Peyer's patch (tissue), 4 donors: ENCODE measurements around the gene LRCH4. TPM values are rescaled to one million over a fixed set of nuclear protein-coding genes. Genes with fewer than 3 reads are reported as not detected.
A peak's percentile ranks its signal among the peaks of the same experiment; 100 is the strongest.
"Not testable (repeated sequence)": the region's sequence is repeated elsewhere in the genome, so short reads cannot be mapped to it uniquely, and the experiment has no call there.

Experiments
- DNase-seq, 3 donors: peaks; one replicate each; pipeline ENCODE4 v3.0.0-alpha.2; 2017 to 2019
- H3K27ac ChIP-seq, 4 donors: fragments of 200-600 bp; sonication (generic); one replicate each; pipeline ENCODE4 v1.5.1; 2016 to 2019
- H3K27me3 ChIP-seq, 2 donors: fragments of 200-600 bp; sonication (generic); one replicate each; pipeline ENCODE4 v1.5.1; 2019
- H3K36me3 ChIP-seq, 3 donors: fragments of 200-600 bp; sonication (generic); one replicate each; pipeline ENCODE4 v1.5.1; 2016 to 2019
- H3K4me1 ChIP-seq, 4 donors: fragments of 200-600 bp; sonication (generic); one replicate each; pipeline ENCODE4 v1.5.1; 2016 to 2019
- H3K4me3 ChIP-seq, 4 donors: fragments of 200-600 bp; sonication (generic); 1 replicate in 3 of 4; 2 replicates in 1 of 4; pipeline ENCODE4 v1.5.1; 2016 to 2019; ENCODE audit warnings: mild to moderate bottlenecking in 1 of 4
- H3K9me3 ChIP-seq, 4 donors: fragments of 200-600 bp; sonication (generic); one replicate each; pipeline ENCODE4 v1.5.1; 2016 to 2019; ENCODE audit warnings: mild to moderate bottlenecking in 1 of 4
- CTCF ChIP-seq, 6 experiments: fragments of 450-650 bp in 4 of 6; fragments of 200-600 bp in 2 of 6; sonication (generic) in 1 of 6; IDR thresholded peaks; one replicate each; pipeline ENCODE4 v1.5.1; 2017 to 2019; ENCODE audit warnings: antibody characterized with exemption in 6 of 6, mild to moderate bottlenecking in 3 of 6, moderate library complexity in 1 of 6
- POLR2A ChIP-seq, 2 donors: fragments of 450-650 bp; IDR thresholded peaks; one replicate each; pipeline ENCODE4 v1.5.1; 2017; ENCODE audit warnings: antibody characterized with exemption in 2 of 2, mild to moderate bottlenecking in 2 of 2, moderate library complexity in 2 of 2
- total RNA-seq, 4 donors: library from RNA; depleted of rRNA; stranded (reverse); fragments of >200 nt; gene quantifications; one replicate each; pipeline ENCODE4 v1.1.0, GENCODE V29; 2016

LRCH4 gene
- total RNA-seq, 4 donors from 2014 or later, result 76.7 to 232 (median 156) TPM

- Histone ChIP-seq H3K27ac (peak overlapping the region; percentile 78 to 87 (median 85)), H3K9me3 (no peaks in the 10 kb centered on the region), H3K4me1 (peaks cover 0 to 45% (median 9%) of the 10 kb centered on the region in 4 donors), H3K4me3 (peak overlapping the region; percentile 71 to 96 (median 87)), H3K36me3 (no peaks in the 10 kb centered on the region), H3K27me3 (no peaks in the 10 kb centered on the region)
- DNase-seq, result no peak
- no peak for TF ChIP-seq POLR2A (IDR thresholded peaks at IDR 0.05)
- no peak for TF ChIP-seq CTCF (IDR thresholded peaks at IDR 0.05)
Observed at GRCh38 chr7:100539436-100540006, 46.4 kb downstream of the LRCH4 start.

- peak; percentile 100 for DNase-seq
- TF ChIP-seq POLR2A (IDR thresholded peaks at IDR 0.05), result peak; percentile 78 to 92
- TF ChIP-seq CTCF (IDR thresholded peaks at IDR 0.05), result peak in 1 of 6 experiments; percentile 5
- Histone ChIP-seq H3K36me3 (no peaks in the 10 kb centered on the region), H3K4me1 (peaks cover 0 to 38% (median 6%) of the 10 kb centered on the region in 4 donors), H3K27me3 (no peaks in the 10 kb centered on the region), H3K27ac (peak within 1 kb of the TSS; percentile 78 to 87 (median 85)), H3K9me3 (no peaks in the 10 kb centered on the region), H3K4me3 (peak within 1 kb of the TSS; percentile 71 to 96 (median 87))
Observed at GRCh38 chr7:100538654-100539435, 47.1 kb downstream of the LRCH4 start, which contains the start of gene AGFG2. AGFG2 (plus strand) TSS chr7:100539203; CDS start chr7:100539347, 144 bp downstream.

- Histone ChIP-seq H3K27me3 (no peaks in the 10 kb centered on the region), H3K4me3 (peak overlapping the region; percentile 18 to 43 (median 41)), H3K27ac (peak overlapping the region; percentile 35 to 76 (median 64)), H3K9me3 (no peaks in the 10 kb centered on the region), H3K4me1 (peaks cover 0 to 32% (median 6%) of the 10 kb centered on the region in 4 donors), H3K36me3 (no peaks in the 10 kb centered on the region)
- TF ChIP-seq CTCF (IDR thresholded peaks at IDR 0.05), result no peak
- TF ChIP-seq POLR2A (IDR thresholded peaks at IDR 0.05), result no peak
- no peak for DNase-seq
Observed at GRCh38 chr7:100538348-100538653, 47.6 kb downstream of the LRCH4 start.

GRCh38 chr7:100536695-100537094, 49.2 kb downstream of the LRCH4 start:
- not testable (repeated sequence) for H3K36me3 ChIP-seq, H3K27ac ChIP-seq, H3K9me3 ChIP-seq, DNase-seq, H3K27me3 ChIP-seq, H3K4me3 ChIP-seq
- H3K4me1 ChIP-seq, result peaks cover 0 to 17% (median 4%) of the 10 kb centered on the region in 4 donors

DNA sequence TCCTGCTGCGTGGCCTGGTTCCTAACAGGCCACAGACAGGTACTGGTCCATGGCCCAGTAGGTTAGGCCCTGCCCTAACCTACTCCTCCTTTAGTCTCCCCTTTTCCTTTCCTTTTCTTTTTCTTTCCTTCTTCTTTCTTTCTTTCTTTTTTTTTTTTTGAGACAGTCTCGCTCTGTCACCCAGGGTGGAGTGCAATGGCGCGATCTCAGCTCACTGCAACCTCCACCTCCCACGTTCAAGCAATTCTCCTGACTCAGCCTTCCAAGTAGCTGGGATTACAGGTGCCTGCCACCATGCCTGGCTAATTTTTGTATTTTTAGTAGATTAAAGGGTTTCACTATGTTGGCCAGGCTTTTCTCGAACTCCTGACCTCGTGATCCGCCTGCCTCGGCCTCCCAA, 49.9 kb downstream of the LRCH4 start:
- not testable (repeated sequence) for H3K4me3 ChIP-seq, H3K27ac ChIP-seq, H3K9me3 ChIP-seq, H3K36me3 ChIP-seq, DNase-seq, H3K27me3 ChIP-seq
- H3K4me1 ChIP-seq, result peaks cover 0 to 13% (median 4%) of the 10 kb centered on the region in 4 donors

DNA sequence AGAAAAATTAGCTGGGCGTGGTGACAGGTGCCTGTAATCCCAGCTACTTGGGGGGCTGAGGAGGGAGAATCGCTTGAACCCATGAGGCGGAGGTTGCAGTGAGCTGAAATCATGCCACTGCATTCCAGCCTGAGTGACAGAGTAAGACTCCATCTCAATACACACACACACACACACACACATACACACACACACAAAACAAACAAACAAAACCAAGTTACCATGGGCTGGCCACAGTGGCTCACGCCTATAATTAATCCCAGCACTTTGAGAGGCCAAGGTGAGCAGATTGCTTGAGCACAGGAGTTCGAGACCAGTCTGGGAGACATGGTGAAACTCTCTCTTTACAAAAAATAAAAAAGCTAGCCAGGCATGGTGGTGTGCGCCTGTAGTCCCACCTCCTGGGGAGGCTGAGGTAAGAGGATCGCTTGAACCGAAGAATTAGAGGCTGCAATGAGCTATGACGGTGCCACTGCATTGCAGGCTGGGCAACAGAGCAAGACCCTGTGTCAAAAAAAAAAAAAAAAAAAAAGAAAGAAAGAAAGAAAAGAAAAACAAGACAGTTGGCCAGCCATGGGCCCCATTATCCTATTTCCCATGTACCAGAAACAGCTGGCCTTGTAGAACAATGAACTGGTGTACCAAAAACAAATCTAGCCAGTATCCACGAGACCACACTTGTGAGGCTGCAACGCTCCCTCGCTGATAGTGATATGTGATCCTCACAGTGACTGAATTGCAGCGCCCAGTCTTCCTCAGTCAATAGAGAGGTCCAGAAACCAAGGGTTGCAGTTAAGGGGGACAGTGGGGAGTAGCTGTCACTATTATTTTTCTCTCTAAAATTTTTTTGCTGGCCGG, 53.5 kb downstream of the LRCH4 start:
- Histone ChIP-seq H3K27ac (peak overlapping the region in 2 of 4 donors; percentile 58 to 67), H3K27me3 (no peaks in the 10 kb centered on the region), H3K9me3 (no peaks in the 10 kb centered on the region), H3K36me3 (no peaks in the 10 kb centered on the region), H3K4me3 (no peak overlapping the region), H3K4me1 (no peaks in the 10 kb centered on the region)
- TF ChIP-seq POLR2A (IDR thresholded peaks at IDR 0.05) (no peak), CTCF (IDR thresholded peaks at IDR 0.05) (no peak)
- no peak for DNase-seq

DNA sequence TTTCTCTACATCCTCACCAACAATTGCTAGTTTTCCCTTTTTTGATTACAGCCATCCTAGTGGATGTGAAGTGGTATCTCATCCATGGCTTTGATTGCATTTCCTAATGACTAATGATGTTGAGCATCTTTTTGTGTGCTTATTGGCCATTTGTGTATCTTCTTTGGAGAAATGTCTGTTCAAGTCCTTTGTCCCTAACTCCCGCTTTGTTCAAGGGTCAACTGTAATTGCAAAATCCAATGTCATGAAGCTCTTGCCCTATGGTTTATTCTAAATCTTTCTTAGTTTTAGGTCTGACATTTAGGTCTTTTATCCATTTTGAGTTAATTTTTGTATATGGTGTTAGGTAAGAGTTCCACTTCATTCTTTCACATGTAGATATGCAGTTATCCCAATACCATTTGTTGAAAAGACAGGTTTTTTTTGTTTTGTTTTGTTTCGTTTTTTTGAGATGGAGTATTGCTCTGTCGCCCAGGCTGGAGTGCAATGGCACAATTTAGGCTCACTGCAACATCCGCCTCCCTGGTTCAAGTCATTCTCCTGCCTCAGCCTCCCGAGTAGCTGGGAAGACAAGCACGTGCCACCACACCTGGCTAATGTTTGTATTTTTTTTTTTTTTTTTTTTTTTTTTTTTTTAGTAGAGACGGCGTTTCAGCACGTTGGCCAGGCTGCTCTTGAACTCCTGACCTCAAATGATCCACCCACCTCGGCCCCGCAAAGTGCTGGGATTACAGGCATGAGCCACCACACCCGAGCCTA, 57.6 kb downstream of the LRCH4 start:
- not testable (repeated sequence) for H3K36me3 ChIP-seq, H3K9me3 ChIP-seq, H3K27me3 ChIP-seq, H3K27ac ChIP-seq, H3K4me3 ChIP-seq, H3K4me1 ChIP-seq, DNase-seq
